H9 (cell line): ENCODE results near the gene ZMYND11. TPM values are rescaled to one million over a fixed set of nuclear protein-coding genes. Genes with fewer than 3 reads are reported as not detected.

Experiments
- DNase-seq: peaks from one replicate; pipeline ENCODE4 v3.0.0-alpha.2; 2017
- H2AFZ ChIP-seq: one replicate; pipeline ENCODE4 v1.6.1; 2013; ENCODE audit warnings: mild to moderate bottlenecking, low read length, control low read depth, moderate library complexity
- H2AK5ac ChIP-seq: 2 replicates; pipeline ENCODE4 v1.6.1; 2013; ENCODE audit warnings: low read length, control low read depth, mixed read lengths; ENCODE audit not compliant: insufficient read length
- H2BK120ac ChIP-seq: one replicate; pipeline ENCODE4 v1.6.1; 2013; ENCODE audit warnings: low read depth, mild to moderate bottlenecking, low read length, control low read depth, inconsistent platforms; ENCODE audit not compliant: poor library complexity, severe bottlenecking
- H2BK12ac ChIP-seq: 2 replicates; pipeline ENCODE4 v1.6.1; 2013; ENCODE audit warnings: low read length, control low read depth, mixed read lengths, low read depth; ENCODE audit not compliant: insufficient read length
- H2BK15ac ChIP-seq: 2 replicates; pipeline ENCODE4 v1.6.1; 2013; ENCODE audit warnings: low read depth, low read length, control low read depth
- H2BK20ac ChIP-seq: one replicate; pipeline ENCODE4 v1.6.1; 2013; ENCODE audit warnings: low read depth, mild to moderate bottlenecking, low read length, control low read depth, inconsistent platforms; ENCODE audit not compliant: poor library complexity, severe bottlenecking
- H2BK5ac ChIP-seq: 2 replicates; pipeline ENCODE4 v1.6.1; 2013; ENCODE audit warnings: low read length, control low read depth, mixed read lengths; ENCODE audit not compliant: insufficient read length
- H3K14ac ChIP-seq: 2 replicates; pipeline ENCODE4 v1.6.1; 2013; ENCODE audit warnings: low read length, control low read depth; ENCODE audit not compliant: insufficient read depth
- H3K18ac ChIP-seq: 2 replicates; pipeline ENCODE4 v1.6.1; 2013; ENCODE audit warnings: low read depth, mild to moderate bottlenecking, mixed read lengths, low read length, control low read depth; ENCODE audit not compliant: insufficient read length
- H3K23ac ChIP-seq: 2 replicates; pipeline ENCODE4 v1.6.1; 2013; ENCODE audit warnings: low read length, control low read depth, mixed read lengths, low read depth; ENCODE audit not compliant: insufficient read length
- H3K23me2 ChIP-seq: 2 replicates; pipeline ENCODE4 v1.6.1; 2013; ENCODE audit warnings: low read depth, mild to moderate bottlenecking, mixed read lengths, low read length, control low read depth; ENCODE audit not compliant: insufficient read length, poor library complexity, severe bottlenecking
- H3K27ac ChIP-seq: 2 replicates; pipeline ENCODE4 v1.5.1; 2013; ENCODE audit warnings: low read length, control low read depth, mixed read lengths, low read depth; ENCODE audit not compliant: insufficient read length
- H3K27me3 ChIP-seq: 2 replicates; pipeline ENCODE4 v1.6.1; 2013; ENCODE audit warnings: low read length, control low read depth, inconsistent platforms; ENCODE audit not compliant: insufficient read depth
- H3K4ac ChIP-seq: 2 replicates; pipeline ENCODE4 v1.6.1; 2013; ENCODE audit warnings: low read depth, mild to moderate bottlenecking, control low read depth, inconsistent platforms, low read length, moderate library complexity
- H3K4me1 ChIP-seq: 2 replicates; pipeline ENCODE4 v1.6.1; 2013; ENCODE audit warnings: low read length, control low read depth, inconsistent platforms; ENCODE audit not compliant: insufficient read depth
- H3K4me2 ChIP-seq: 2 replicates; pipeline ENCODE4 v1.6.1; 2013; ENCODE audit warnings: low read length, control low read depth, mixed read lengths; ENCODE audit not compliant: insufficient read length, insufficient read depth
- H3K56ac ChIP-seq: 2 replicates; pipeline ENCODE4 v1.6.1; 2013; ENCODE audit warnings: low read depth, mild to moderate bottlenecking, mixed read lengths, low read length, control low read depth; ENCODE audit not compliant: insufficient read length
- H3K79me1 ChIP-seq: 2 replicates; pipeline ENCODE4 v1.6.1; 2013; ENCODE audit warnings: low read depth, mild to moderate bottlenecking, moderate library complexity, low read length, control low read depth, inconsistent platforms; ENCODE audit not compliant: insufficient read depth, poor library complexity, severe bottlenecking
- H3K79me2 ChIP-seq: 2 replicates; pipeline ENCODE4 v1.6.1; 2013; ENCODE audit warnings: low read length, control low read depth, inconsistent platforms; ENCODE audit not compliant: insufficient read depth
- H3K9ac ChIP-seq: 2 replicates; pipeline ENCODE4 v1.6.1; 2013; ENCODE audit warnings: low read length, control low read depth, mixed read lengths; ENCODE audit not compliant: insufficient read length; ENCODE audit errors: extremely low read depth
- H3K9me3 ChIP-seq: one replicate; pipeline ENCODE4 v1.6.1; 2013; ENCODE audit warnings: low read depth, low read length, inconsistent platforms; ENCODE audit not compliant: control insufficient read depth
- H3T11ph ChIP-seq: one replicate; pipeline ENCODE4 v1.6.1; 2013; ENCODE audit warnings: mild to moderate bottlenecking, low read length, control low read depth, inconsistent platforms
- H4K20me1 ChIP-seq: one replicate; pipeline ENCODE4 v1.6.1; 2013; ENCODE audit not compliant: control insufficient read depth, insufficient read length, insufficient read depth
- H4K5ac ChIP-seq: 2 replicates; pipeline ENCODE4 v1.6.1; 2013; ENCODE audit warnings: low read depth, mild to moderate bottlenecking, mixed read lengths, low read length, control low read depth; ENCODE audit not compliant: insufficient read length
- H4K8ac ChIP-seq: replicated peaks from 2 replicates; pipeline ENCODE4 v1.6.1; 2013; ENCODE audit warnings: low read length, control low read depth, mixed read lengths, low read depth; ENCODE audit not compliant: insufficient read length
- H4K91ac ChIP-seq: 2 replicates; pipeline ENCODE4 v1.6.1; 2013; ENCODE audit warnings: low read depth, mild to moderate bottlenecking, moderate library complexity, mixed read lengths, low read length, control low read depth; ENCODE audit not compliant: insufficient read length
- H3K27ac Mint-ChIP-seq, 3 experiments: 2 replicates in 2 of 3; 3 replicates in 1 of 3; pipeline ENCODE4 v1.8.0; 2020 to 2021; ENCODE audit warnings: mixed read lengths in 3 of 3, mild to moderate bottlenecking in 1 of 3, moderate library complexity in 1 of 3
- H3K27me3 Mint-ChIP-seq: 2 replicates; pipeline ENCODE4 v1.8.0; 2021; ENCODE audit warnings: low read depth, mild to moderate bottlenecking, moderate library complexity, mixed read lengths
- H3K36me3 Mint-ChIP-seq, 3 experiments: 2 replicates in 2 of 3; 3 replicates in 1 of 3; pipeline ENCODE4 v1.8.0; 2020 to 2021; ENCODE audit warnings: low read depth in 3 of 3, mixed read lengths in 3 of 3; ENCODE audit not compliant: insufficient read depth in 1 of 3
- H3K4me1 Mint-ChIP-seq, 2 experiments: 2 replicates each; pipeline ENCODE4 v1.8.0; 2020; ENCODE audit warnings: mixed read lengths in 2 of 2
- H3K4me3 Mint-ChIP-seq, 2 experiments: 2 replicates in 1 of 2; 3 replicates in 1 of 2; pipeline ENCODE4 v1.8.0; 2020 to 2021; ENCODE audit warnings: mild to moderate bottlenecking in 2 of 2, mixed read lengths in 2 of 2, moderate library complexity in 1 of 2
- H3K9me3 Mint-ChIP-seq, 2 experiments: 2 replicates in 1 of 2; 3 replicates in 1 of 2; pipeline ENCODE4 v1.8.0; 2020; ENCODE audit warnings: mild to moderate bottlenecking in 2 of 2, mixed read lengths in 2 of 2, moderate library complexity in 1 of 2
- CTCF ChIP-seq: fragments of 200-600 bp; sonication (generic); conservative IDR thresholded peaks from 3 replicates; pipeline ENCODE4 v1.8.0; 2021; ENCODE audit warnings: antibody characterized with exemption, mild to moderate bottlenecking
- WGBS: extraction: QIAGEN DNeasy Blood & Tissue Kit; methylation state at CpG from one replicate; pipeline ENCODE4 v1.1.7; 2013; ENCODE audit warnings: missing lambda C conversion rate, low lambda C conversion rate, mixed read lengths; ENCODE audit not compliant: insufficient read length; ENCODE audit errors: extremely low coverage; 5-methylcytosine and 5-hydroxymethylcytosine counted together
- total RNA-seq: library from RNA; stranded (reverse); gene quantifications from 2 replicates; pipeline ENCODE4 v1.2.1, GENCODE V29; 2021

The ZMYND11 gene
- total RNA-seq, 1 experiment from 2014 or later, result 33.7 TPM

- no peak overlapping the region for H2AFZ ChIP-seq
These were observed 43.0 kb downstream of the ZMYND11 start for GRCh38 chr10:178208-178607.

More at GRCh38 chr10:178208-178607, 43.0 kb downstream of the ZMYND11 start:
- H3K9me3 ChIP-seq, result no peaks in the 10 kb centered on the region
- no peak overlapping the region for H3T11ph ChIP-seq
- H3K4me1 ChIP-seq, result no peaks in the 10 kb centered on the region
- H2BK15ac ChIP-seq, result no peak overlapping the region
- Mint-ChIP-seq H3K27me3 (no peaks in the 10 kb centered on the region), H3K27ac (no peak overlapping the region), H3K4me3 (no peak overlapping the region), H3K36me3 (peaks cover 8 to 21% (median 21%) of the 10 kb centered on the region in 3 experiments; a peak in 6 of 7 replicates), H3K4me1 (no peaks in the 10 kb centered on the region), H3K9me3 (no peaks in the 10 kb centered on the region; a peak in 1 of 5 replicates)
- H3K79me2 ChIP-seq, result no peaks in the 10 kb centered on the region
- no peaks in the 10 kb centered on the region for H3K23me2 ChIP-seq
- no peak overlapping the region for H2AK5ac ChIP-seq
- H4K91ac ChIP-seq, result no peak overlapping the region
- no peak overlapping the region for H4K5ac ChIP-seq
- H3K56ac ChIP-seq, result no peak overlapping the region
- no peak overlapping the region for H2BK12ac ChIP-seq
- DNase-seq, result no peak
- H3K4ac ChIP-seq, result no peak overlapping the region
- TF ChIP-seq CTCF, result peak; percentile 42
- no peak overlapping the region for H3K23ac ChIP-seq
- no peak overlapping the region for H3K18ac ChIP-seq
- no peak overlapping the region for H2BK5ac ChIP-seq
- H3K4me2 ChIP-seq, result no peak overlapping the region
- WGBS, result no CpG with 5 or more reads among the region's 2 CpGs
- no peak overlapping the region for H2BK120ac ChIP-seq
- H4K8ac ChIP-seq, result no peak overlapping the region
- no peaks in the 10 kb centered on the region for H4K20me1 ChIP-seq
- no peak overlapping the region for H3K14ac ChIP-seq
- H3K27ac ChIP-seq, result no peak overlapping the region
- no peaks in the 10 kb centered on the region for H3K79me1 ChIP-seq
- no peak overlapping the region for H2BK20ac ChIP-seq
- H3K9ac ChIP-seq, result no peak overlapping the region
- H3K27me3 ChIP-seq, result no peaks in the 10 kb centered on the region
